Naive thymus-derived CD8-positive, alpha-beta T cell (primary cell): ENCODE measurements around the gene GNAI2. TPM values are rescaled to one million over a fixed set of nuclear protein-coding genes. Genes with fewer than 3 reads are reported as not detected.
A peak's percentile ranks its signal among the peaks of the same experiment; 100 is the strongest.
"Not testable (repeated sequence)": the region's sequence is repeated elsewhere in the genome, so short reads cannot be mapped to it uniquely, and the experiment has no call there.

Experiments
- ATAC-seq, 2 donors: fragments of 150-1000 bp; cut with Tn5 transposase in 1 of 2; sonication (Bioruptor Pico), chemical (Tn5 transposase) in 1 of 2; 1 replicate in 1 of 2; 2 replicates in 1 of 2; pipeline ENCODE4 v1.10.0; 2021; ENCODE audit warnings: mild to moderate bottlenecking in 2 of 2, moderate library complexity in 2 of 2
- POLR2A ChIA-PET: fragments of 350-600 bp; sonication (Branson Sonifier 250); formaldehyde crosslinking; loops from one replicate; lab custom pipeline; 2021; ENCODE audit warnings: antibody characterized with exemption; lab: Charles Lee
- DNase-seq, 10 donors: peaks; one replicate each; pipeline versions ENCODE4 v3.0.0 to v3.0.0-alpha.2; 2020 to 2022
- H3K27ac Mint-ChIP-seq, 10 donors: one replicate each; pipeline ENCODE4 v1.8.0; 2020 to 2022; ENCODE audit warnings: mild to moderate bottlenecking in 10 of 10, mixed read lengths in 10 of 10, moderate library complexity in 4 of 10, inconsistent platforms in 1 of 10
- H3K27me3 Mint-ChIP-seq, 5 donors: one replicate each; pipeline ENCODE4 v1.8.0; 2021 to 2022; ENCODE audit warnings: mixed read lengths in 5 of 5
- H3K36me3 Mint-ChIP-seq, 3 donors: one replicate each; pipeline ENCODE4 v1.8.0; 2020 to 2022; ENCODE audit warnings: mixed read lengths in 3 of 3, mild to moderate bottlenecking in 2 of 3, inconsistent platforms in 1 of 3
- H3K4me1 Mint-ChIP-seq, 4 donors: one replicate each; pipeline ENCODE4 v1.8.0; 2021 to 2022; ENCODE audit warnings: mixed read lengths in 4 of 4
- H3K4me3 Mint-ChIP-seq, 10 donors: one replicate each; pipeline ENCODE4 v1.8.0; 2020 to 2022; ENCODE audit warnings: mild to moderate bottlenecking in 10 of 10, mixed read lengths in 10 of 10, moderate library complexity in 6 of 10, inconsistent platforms in 1 of 10
- H3K9me3 Mint-ChIP-seq, 9 donors: one replicate each; pipeline ENCODE4 v1.8.0; 2020 to 2022; ENCODE audit warnings: mixed read lengths in 9 of 9, mild to moderate bottlenecking in 3 of 9, inconsistent platforms in 1 of 9, moderate library complexity in 1 of 9
- polyA plus RNA-seq, 3 donors: library from polyadenylated mRNA; unstranded; fragments of 300-500 nt; fragmentation: Illumina TruSeq; gene quantifications; one replicate each; pipeline ENCODE4 v1.2.3, GENCODE V29; 2021
- total RNA-seq, 8 experiments: library from RNA in 2 of 8; stranded (reverse) in 2 of 8; gene quantifications; one replicate each; pipeline ENCODE4 v1.2.3 and lab custom pipeline; 2021 to 2026

The GNAI2 gene
- total and polyA plus RNA-seq, 5 experiments from 2014 or later: 253 to 534 (median 405) TPM

GRCh38 chr3:50205413-50206276, 30.4 kb upstream of the GNAI2 start:
- POLR2A ChIA-PET: interaction anchor here (1.7 kb wide), 1 partner anchor 11 kb away, joined by 7 read pairs; no protein-coding TSS in a partner anchor
- peak in 5 of 10 donors; percentile 27 to 46 (median 37) for DNase-seq
- peak; percentile 75 to 78 for ATAC-seq
- peak overlapping the region in 8 of 10 donors; percentile 10 to 74 (median 45) for H3K4me3 Mint-ChIP-seq
- H3K27ac Mint-ChIP-seq: no peak overlapping the region
- H3K27me3 Mint-ChIP-seq: peaks cover 13 to 53% (median 35%) of the 10 kb centered on the region in 5 donors
- H3K4me1 Mint-ChIP-seq: peaks cover 0 to 15% (median 4%) of the 10 kb centered on the region in 4 donors
- H3K9me3 Mint-ChIP-seq: peaks cover 0 to 1% (median 0%) of the 10 kb centered on the region in 9 donors
- H3K36me3 Mint-ChIP-seq: no peaks in the 10 kb centered on the region

- POLR2A ChIA-PET: no interaction called here
These were observed 28.5 kb upstream of the GNAI2 start for GRCh38 chr3:50207359-50208042.

GRCh38 chr3:50208677-50209344, 27.2 kb upstream of the GNAI2 start:
- H3K27ac Mint-ChIP-seq: no peak overlapping the region
- ATAC-seq (no peak), DNase-seq (no peak)
- POLR2A ChIA-PET: interaction anchor here (0.5 kb wide), 1 partner anchor 19 kb away, joined by 5 read pairs; no protein-coding TSS in a partner anchor
- H3K36me3 Mint-ChIP-seq: no peaks in the 10 kb centered on the region
- peaks cover 0 to 24% (median 16%) of the 10 kb centered on the region in 5 donors for H3K27me3 Mint-ChIP-seq
- H3K4me3 Mint-ChIP-seq: no peak overlapping the region
- peaks cover 0 to 6% (median 2%) of the 10 kb centered on the region in 4 donors for H3K4me1 Mint-ChIP-seq
- H3K9me3 Mint-ChIP-seq: no peaks in the 10 kb centered on the region

More at GRCh38 chr3:50207359-50208042, 28.5 kb upstream of the GNAI2 start:
- Mint-ChIP-seq H3K4me3 (no peak overlapping the region), H3K4me1 (peaks cover 0 to 13% (median 3%) of the 10 kb centered on the region in 4 donors), H3K27me3 (peaks cover 6 to 37% (median 26%) of the 10 kb centered on the region in 5 donors), H3K9me3 (peaks cover 0 to 1% (median 0%) of the 10 kb centered on the region in 9 donors), H3K27ac (no peak overlapping the region), H3K36me3 (no peaks in the 10 kb centered on the region)
- ATAC-seq (no peak), DNase-seq (no peak)

- Mint-ChIP-seq H3K4me3 (no peak overlapping the region), H3K36me3 (no peaks in the 10 kb centered on the region), H3K27me3 (peaks cover 0 to 15% (median 13%) of the 10 kb centered on the region in 5 donors), H3K4me1 (peaks cover 0 to 4% (median 1%) of the 10 kb centered on the region in 4 donors), H3K27ac (no peak overlapping the region), H3K9me3 (no peaks in the 10 kb centered on the region)
- POLR2A ChIA-PET: no interaction called here
- no peak for DNase-seq
- no peak for ATAC-seq
These were observed 25.9 kb upstream of the GNAI2 start for GRCh38 chr3:50210176-50210509.

GRCh38 chr3:50210510-50211367, 25.3 kb upstream of the GNAI2 start:
- H3K9me3 Mint-ChIP-seq: no peaks in the 10 kb centered on the region
- peaks cover 0 to 15% (median 13%) of the 10 kb centered on the region in 5 donors for H3K27me3 Mint-ChIP-seq
- H3K36me3 Mint-ChIP-seq: no peaks in the 10 kb centered on the region
- H3K27ac Mint-ChIP-seq: no peak overlapping the region
- no peak for ATAC-seq
- H3K4me1 Mint-ChIP-seq: peaks cover 0 to 2% (median 0%) of the 10 kb centered on the region in 4 donors
- no peak for DNase-seq
- H3K4me3 Mint-ChIP-seq: no peak overlapping the region
- POLR2A ChIA-PET: no interaction called here

GRCh38 chr3:50211368-50211717, 24.7 kb upstream of the GNAI2 start:
- H3K4me3 Mint-ChIP-seq, DNase-seq, H3K27ac Mint-ChIP-seq, ATAC-seq, H3K36me3 Mint-ChIP-seq, H3K4me1 Mint-ChIP-seq, POLR2A ChIA-PET, H3K9me3 Mint-ChIP-seq: not testable (repeated sequence)
- H3K27me3 Mint-ChIP-seq: peaks cover 0 to 12% (median 10%) of the 10 kb centered on the region in 5 donors

- no peaks in the 10 kb centered on the region for H3K9me3 Mint-ChIP-seq
- no peak overlapping the region for H3K27ac Mint-ChIP-seq
- DNase-seq (no peak), ATAC-seq (no peak)
- no peak overlapping the region for H3K4me3 Mint-ChIP-seq
- no peaks in the 10 kb centered on the region for H3K36me3 Mint-ChIP-seq
- peaks cover 0 to 6% (median 5%) of the 10 kb centered on the region in 5 donors for H3K27me3 Mint-ChIP-seq
- H3K4me1 Mint-ChIP-seq: peaks cover 0 to 2% (median 0%) of the 10 kb centered on the region in 4 donors
- POLR2A ChIA-PET: interaction anchor here (0.7 kb wide), 1 partner anchor 48 kb away, joined by 4 read pairs; no protein-coding TSS in a partner anchor
These were observed 24.1 kb upstream of the GNAI2 start for GRCh38 chr3:50211930-50212329.

- no peak overlapping the region for H3K4me3 Mint-ChIP-seq
- no peaks in the 10 kb centered on the region for H3K36me3 Mint-ChIP-seq
- ATAC-seq (no peak), DNase-seq (no peak)
- no peak overlapping the region for H3K27ac Mint-ChIP-seq
- H3K9me3 Mint-ChIP-seq: no peaks in the 10 kb centered on the region
- peaks cover 0 to 2% (median 0%) of the 10 kb centered on the region in 4 donors for H3K4me1 Mint-ChIP-seq
- peaks cover 0 to 6% (median 4%) of the 10 kb centered on the region in 5 donors for H3K27me3 Mint-ChIP-seq
- POLR2A ChIA-PET: no interaction called here
These were observed 23.5 kb upstream of the GNAI2 start for GRCh38 chr3:50212502-50212901.

GRCh38 chr3:50212971-50213370, 23.0 kb upstream of the GNAI2 start:
- Mint-ChIP-seq H3K4me1 (peaks cover 0 to 2% (median 0%) of the 10 kb centered on the region in 4 donors), H3K36me3 (no peaks in the 10 kb centered on the region), H3K9me3 (no peaks in the 10 kb centered on the region), H3K27ac (no peak overlapping the region), H3K27me3 (peaks cover 0 to 6% (median 4%) of the 10 kb centered on the region in 5 donors), H3K4me3 (no peak overlapping the region)
- POLR2A ChIA-PET: no interaction called here
- no peak for DNase-seq
- no peak for ATAC-seq

- Mint-ChIP-seq H3K9me3 (no peaks in the 10 kb centered on the region), H3K36me3 (no peaks in the 10 kb centered on the region), H3K4me3 (no peak overlapping the region), H3K27me3 (peaks cover 0 to 6% (median 4%) of the 10 kb centered on the region in 5 donors), H3K4me1 (peaks cover 0 to 2% (median 0%) of the 10 kb centered on the region in 4 donors), H3K27ac (no peak overlapping the region)
- DNase-seq: no peak
- no peak for ATAC-seq
- POLR2A ChIA-PET: no interaction called here
These were observed 22.6 kb upstream of the GNAI2 start for GRCh38 chr3:50213373-50213772.

GRCh38 chr3:50214824-50215223, 21.2 kb upstream of the GNAI2 start:
- DNase-seq (no peak), ATAC-seq (no peak)
- Mint-ChIP-seq H3K27ac (no peak overlapping the region), H3K27me3 (no peaks in the 10 kb centered on the region), H3K4me3 (no peak overlapping the region), H3K36me3 (no peaks in the 10 kb centered on the region), H3K9me3 (no peaks in the 10 kb centered on the region), H3K4me1 (no peaks in the 10 kb centered on the region)
- POLR2A ChIA-PET: no interaction called here

- Mint-ChIP-seq H3K27ac (peak overlapping the region in 1 of 10 donors; percentile 24), H3K36me3 (no peaks in the 10 kb centered on the region), H3K27me3 (no peaks in the 10 kb centered on the region), H3K9me3 (no peaks in the 10 kb centered on the region), H3K4me1 (no peaks in the 10 kb centered on the region), H3K4me3 (no peak overlapping the region)
- ATAC-seq (no peak), DNase-seq (no peak)
- POLR2A ChIA-PET: no interaction called here
These were observed 20.5 kb upstream of the GNAI2 start for GRCh38 chr3:50215529-50215928.
